ENCODE results near the gene DYRK4.
A peak's percentile ranks its signal among the peaks of the same experiment; 100 is the strongest.

Gene DYRK4

DNA sequence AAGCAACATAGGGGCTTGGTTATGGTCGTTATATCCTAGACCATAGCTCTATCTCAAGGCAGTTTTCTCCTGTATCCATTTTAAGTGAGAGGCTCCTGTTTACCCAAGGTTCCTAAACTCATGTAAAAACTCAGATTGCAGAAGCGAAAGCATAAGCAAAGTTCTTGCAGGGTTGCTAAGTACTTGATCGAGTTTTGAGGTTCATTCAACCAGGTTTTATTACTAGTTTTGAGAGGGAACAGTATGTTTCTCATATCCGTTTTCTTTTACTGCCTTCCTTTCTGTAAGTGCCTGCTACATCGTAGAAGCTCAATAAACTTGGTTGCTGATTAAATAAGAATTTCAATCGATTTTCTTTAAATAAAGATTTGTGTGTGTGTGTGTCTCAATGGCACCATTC is 81.7 kb downstream of the DYRK4 start:
- no peak for TF ChIP-seq CTCF (IDR thresholded peaks at IDR 0.05; ENCODE audit: borderline replicate concordance, insufficient read depth, low read depth, low read length)
- H3K4me3 ChIP-seq (ENCODE audit: low read depth, low read length): no peak overlapping the region

GRCh38 chr12:4645023-4645422 is 83.0 kb downstream of the DYRK4 start:
- TF ChIP-seq CTCF (IDR thresholded peaks at IDR 0.05; ENCODE audit: borderline replicate concordance, insufficient read depth, low read depth, low read length): no peak
- H3K4me3 ChIP-seq (ENCODE audit: low read depth, low read length): no peak overlapping the region

- no peak for TF ChIP-seq CTCF (IDR thresholded peaks at IDR 0.05; ENCODE audit: borderline replicate concordance, insufficient read depth, low read depth, low read length)
- peak overlapping the region; percentile 91 for H3K4me3 ChIP-seq (ENCODE audit: low read depth, low read length)
These were observed 86.1 kb downstream of the DYRK4 start for GRCh38 chr12:4648104-4648500.

GRCh38 chr12:4648501-4649357 is 86.7 kb downstream of the DYRK4 start, which contains the start of the genes AKAP3 and NDUFA9:
TSS of gene AKAP3 (minus strand) at chr12:4649051. CDS start at chr12:4638196, 10,855 bp downstream.
TSS of gene NDUFA9 (plus strand) at chr12:4649114. CDS start at chr12:4649127, 13 bp downstream.
- TF ChIP-seq CTCF (IDR thresholded peaks at IDR 0.05; ENCODE audit: borderline replicate concordance, insufficient read depth, low read depth, low read length): no peak
- peak within 1 kb of the TSS; percentile 91 for H3K4me3 ChIP-seq (ENCODE audit: low read depth, low read length)

GRCh38 chr12:4649358-4649661 is 87.3 kb downstream of the DYRK4 start:
- no peak for TF ChIP-seq CTCF (IDR thresholded peaks at IDR 0.05; ENCODE audit: borderline replicate concordance, insufficient read depth, low read depth, low read length)
- peak overlapping the region; percentile 91 for H3K4me3 ChIP-seq (ENCODE audit: low read depth, low read length)

- H3K4me3 ChIP-seq (ENCODE audit: low read depth, low read length): no peak overlapping the region
- TF ChIP-seq CTCF (IDR thresholded peaks at IDR 0.05; ENCODE audit: borderline replicate concordance, insufficient read depth, low read depth, low read length): no peak
These were observed 91.2 kb downstream of the DYRK4 start for GRCh38 chr12:4653257-4653656.

DNA sequence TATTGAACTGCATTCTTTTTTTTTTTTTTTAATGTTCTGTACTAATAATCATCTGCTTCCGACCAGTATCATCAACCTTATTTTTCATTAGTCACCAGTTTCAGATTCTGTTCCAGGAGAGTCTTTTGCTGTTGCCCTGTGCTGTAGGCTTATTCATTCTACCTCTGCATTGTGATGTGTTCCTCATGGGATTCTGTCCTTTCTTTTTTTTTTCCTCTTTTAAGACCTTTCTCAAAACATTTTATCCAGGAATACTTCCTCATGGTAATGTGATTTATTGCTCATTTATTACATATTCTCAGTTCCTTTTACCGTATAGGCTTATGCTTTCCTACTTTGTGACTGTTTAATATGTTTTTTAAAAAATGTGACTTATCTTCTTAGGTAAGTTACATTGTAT is 91.7 kb downstream of the DYRK4 start:
- no peak overlapping the region for H3K4me3 ChIP-seq (ENCODE audit: low read depth, low read length)
- TF ChIP-seq CTCF (IDR thresholded peaks at IDR 0.05; ENCODE audit: borderline replicate concordance, insufficient read depth, low read depth, low read length): no peak
